NK-92 (cell line): ENCODE data around the gene KCNJ15.

Source experiments
- DNase-seq: peaks from one replicate; lab custom pipeline; 2025; ENCODE audit not compliant: unreplicated experiment; lab: John Stamatoyannopoulos, UW

The KCNJ15 gene

GRCh38 chr21:38267991-38268863, 11.4 kb downstream of the KCNJ15 start:
- DNase-seq, result no peak

- no peak for DNase-seq
Observed at GRCh38 chr21:38268864-38269575, 12.2 kb downstream of the KCNJ15 start.

GRCh38 chr21:38269576-38269936, 12.8 kb downstream of the KCNJ15 start:
- no peak for DNase-seq

GRCh38 chr21:38272215-38272614, 15.4 kb downstream of the KCNJ15 start:
- DNase-seq, result no peak

GRCh38 chr21:38273745-38274542, 17.2 kb downstream of the KCNJ15 start:
- DNase-seq, result no peak

- no peak for DNase-seq
Observed at GRCh38 chr21:38277501-38278131, 20.8 kb downstream of the KCNJ15 start.

GRCh38 chr21:38280454-38280853, 23.7 kb downstream of the KCNJ15 start:
- DNase-seq, result no peak

- no peak for DNase-seq
Observed at GRCh38 chr21:38280867-38281266, 24.1 kb downstream of the KCNJ15 start.

- DNase-seq, result no peak
Observed at GRCh38 chr21:38282921-38283320, 26.1 kb downstream of the KCNJ15 start.

GRCh38 chr21:38284216-38284615, 27.4 kb downstream of the KCNJ15 start:
- DNase-seq, result no peak

- DNase-seq, result no peak
Observed at GRCh38 chr21:38286739-38287471, 30.1 kb downstream of the KCNJ15 start.

GRCh38 chr21:38287476-38287875, 30.7 kb downstream of the KCNJ15 start:
- DNase-seq, result no peak

GRCh38 chr21:38289705-38290485, 33.1 kb downstream of the KCNJ15 start:
- DNase-seq, result no peak

GRCh38 chr21:38290809-38291208, 34.0 kb downstream of the KCNJ15 start:
- no peak for DNase-seq

- no peak for DNase-seq
Observed at GRCh38 chr21:38291874-38292273, 35.1 kb downstream of the KCNJ15 start.

- DNase-seq, result no peak
Observed at GRCh38 chr21:38293113-38293512, 36.3 kb downstream of the KCNJ15 start.

GRCh38 chr21:38293765-38294164, 37.0 kb downstream of the KCNJ15 start:
- DNase-seq, result no peak

- no peak for DNase-seq
Observed at GRCh38 chr21:38294609-38295008, 37.8 kb downstream of the KCNJ15 start.

GRCh38 chr21:38295997-38296764, 39.4 kb downstream of the KCNJ15 start:
- no peak for DNase-seq
